HG02610 (cell line): Measurements from ENCODE around the gene MRPL46.
A peak's percentile ranks its signal among the peaks of the same experiment; 100 is the strongest.
"Not testable (repeated sequence)": the region's sequence is repeated elsewhere in the genome, so short reads cannot be mapped to it uniquely, and the experiment has no call there.

Source experiments
- ATAC-seq: cut with Tn5 transposase; IDR thresholded peaks from one replicate; pipeline ENCODE4 v1.9.1; 2021; ENCODE audit warnings: mild to moderate bottlenecking, moderate library complexity; ENCODE audit not compliant: unreplicated experiment

The MRPL46 gene

GRCh38 chr15:88479169-88479568, 12.0 kb upstream of the MRPL46 start:
- ATAC-seq: no peak

GRCh38 chr15:88477904-88478303, 10.7 kb upstream of the MRPL46 start:
- ATAC-seq: no peak

- ATAC-seq: no peak
Measured at GRCh38 chr15:88477126-88477525, 9.9 kb upstream of the MRPL46 start.

GRCh38 chr15:88476635-88477060, 9.5 kb upstream of the MRPL46 start:
- ATAC-seq: no peak

DNA sequence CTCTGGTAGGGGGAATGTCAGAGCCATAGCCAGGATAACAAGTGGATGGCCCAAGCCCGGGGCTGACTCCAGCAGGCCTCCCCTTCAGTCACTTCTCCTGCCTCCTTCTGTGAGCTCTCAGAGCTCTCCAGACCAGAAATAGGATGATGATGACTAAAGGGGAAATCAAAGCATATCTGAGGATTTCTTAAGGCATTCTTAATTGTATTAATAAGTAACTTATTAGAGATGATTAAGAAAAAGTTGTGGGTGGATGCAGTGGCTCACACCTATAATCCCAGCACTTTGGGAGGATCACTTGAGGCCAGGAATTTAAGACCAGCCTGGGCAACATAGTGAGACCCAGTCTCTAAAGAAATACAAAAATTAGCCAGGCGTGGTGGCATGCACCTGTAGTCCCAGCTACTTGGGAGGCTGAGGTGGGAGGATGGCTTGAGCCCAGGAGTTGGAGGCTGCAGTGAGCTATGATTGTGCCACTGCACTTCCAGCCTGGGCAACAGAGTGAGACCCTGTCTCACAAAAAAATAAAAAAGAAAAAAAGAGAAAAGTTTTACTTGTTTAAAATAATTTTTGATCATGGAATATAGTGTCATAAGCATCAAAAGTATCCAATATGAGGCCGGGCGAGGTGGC, 6.6 kb upstream of the MRPL46 start:
- not testable (repeated sequence) for ATAC-seq

GRCh38 chr15:88472225-88472624, 5.0 kb upstream of the MRPL46 start:
- peak; percentile 51 for ATAC-seq

GRCh38 chr15:88470625-88471372, 3.6 kb upstream of the MRPL46 start:
- no peak for ATAC-seq

GRCh38 chr15:88469321-88469720, 2.1 kb upstream of the MRPL46 start:
- no peak for ATAC-seq

DNA sequence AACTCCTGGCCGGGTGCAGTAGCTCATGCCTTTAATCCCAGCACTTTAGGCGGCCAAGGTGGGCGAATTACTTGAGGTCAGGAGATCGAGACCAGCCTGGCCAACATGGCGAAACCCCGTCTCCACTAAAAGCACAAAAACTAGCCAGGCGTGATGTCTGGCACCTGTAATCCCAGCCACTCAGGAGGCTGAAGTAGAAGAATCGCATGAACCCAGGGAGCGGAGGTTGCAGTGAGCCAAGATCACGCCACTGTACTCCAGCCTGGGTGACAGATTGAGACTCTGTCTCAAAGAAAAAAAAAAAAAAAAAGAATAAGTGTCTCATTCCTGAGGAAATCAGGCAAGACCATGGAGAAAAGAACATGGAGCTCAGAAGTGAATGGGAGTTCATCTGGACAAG, 1.5 kb upstream of the MRPL46 start:
- not testable (repeated sequence) for ATAC-seq

DNA sequence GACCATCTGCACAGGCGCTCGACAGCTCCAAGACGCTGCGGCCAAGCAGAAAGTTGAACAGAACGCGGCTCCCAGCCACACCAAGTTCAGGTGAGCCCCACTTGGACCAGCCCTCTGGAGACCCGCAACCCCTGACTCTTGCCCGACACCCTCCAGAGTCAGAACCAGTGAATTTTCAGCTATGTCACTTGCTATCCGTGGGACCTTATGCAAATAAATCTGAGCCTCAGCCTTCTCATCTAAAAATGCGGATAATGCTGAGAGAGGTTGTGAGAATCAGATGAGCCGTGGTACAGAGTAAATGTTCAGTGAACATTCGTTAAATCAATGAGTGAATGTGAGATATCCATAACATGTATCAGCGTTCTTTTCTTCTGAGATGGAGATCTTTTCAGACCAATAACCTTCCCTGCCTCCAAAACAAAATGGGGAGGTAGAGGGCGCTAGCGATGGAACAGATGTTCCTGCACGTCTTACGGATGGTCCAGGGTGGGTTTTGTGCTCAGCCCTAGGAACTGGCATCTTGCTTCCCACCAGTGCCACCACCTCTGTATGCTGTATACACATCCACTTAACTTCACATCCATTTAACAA, 844 bp upstream of the MRPL46 start:
- ATAC-seq: no peak

DNA sequence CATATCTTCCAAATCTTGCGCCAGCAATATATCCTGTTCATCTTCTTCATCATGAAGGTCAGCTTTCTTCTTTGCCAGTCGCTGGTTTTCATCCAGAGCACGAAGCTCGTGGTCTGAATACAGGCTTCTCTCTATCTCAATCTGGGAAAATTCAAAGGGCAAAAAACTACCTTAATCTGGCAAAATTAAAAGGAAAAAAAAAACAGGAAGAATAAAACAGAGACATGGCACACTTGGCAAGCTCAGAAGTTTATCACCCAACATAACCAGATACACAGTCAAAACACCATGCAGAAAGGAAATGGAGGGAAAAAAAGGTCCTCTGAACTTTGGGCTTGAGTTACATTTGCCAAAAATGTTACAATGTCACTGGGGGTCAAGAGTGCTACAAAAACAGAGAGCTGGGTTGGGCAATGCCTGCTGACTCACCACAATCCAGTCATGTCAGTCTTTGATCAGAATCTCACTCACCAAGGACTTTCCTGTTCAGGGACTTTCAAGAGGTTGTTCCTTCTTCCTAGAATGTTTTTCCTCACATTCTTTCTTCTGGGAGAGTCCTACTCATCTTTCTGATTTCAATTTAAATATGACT, 1.5 kb downstream of the MRPL46 start:
- ATAC-seq: no peak

DNA sequence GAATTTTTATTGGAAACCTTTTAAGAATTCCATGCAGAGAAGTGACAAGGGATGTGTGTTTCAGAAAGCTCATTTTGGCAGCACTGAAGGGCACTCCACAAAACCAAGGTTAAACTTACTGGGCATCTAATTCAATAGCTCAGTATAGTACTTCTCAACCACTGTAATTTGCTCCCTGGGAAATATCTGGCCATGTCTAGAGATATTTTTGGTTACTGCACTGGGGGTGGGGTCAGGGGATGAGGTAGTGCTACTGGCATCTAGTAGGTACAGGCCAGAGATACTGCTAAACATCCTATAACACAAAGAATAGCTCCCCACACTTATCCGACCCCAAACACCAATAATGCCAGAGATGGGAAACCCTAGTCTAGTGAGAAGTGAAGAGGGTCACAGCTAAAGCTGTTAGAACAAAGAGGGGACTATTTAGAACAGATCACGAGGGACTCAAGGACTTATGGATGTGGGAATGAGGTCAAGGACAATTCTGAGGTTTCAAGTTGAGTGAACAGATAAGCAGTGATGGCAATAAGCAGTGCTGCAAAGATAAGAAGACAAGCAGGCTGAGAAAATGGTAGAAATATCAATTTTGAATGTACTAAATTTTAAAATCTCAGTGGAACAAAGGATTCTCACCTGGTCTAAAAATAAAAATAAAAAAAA, 3.2 kb downstream of the MRPL46 start:
- ATAC-seq: no peak

DNA sequence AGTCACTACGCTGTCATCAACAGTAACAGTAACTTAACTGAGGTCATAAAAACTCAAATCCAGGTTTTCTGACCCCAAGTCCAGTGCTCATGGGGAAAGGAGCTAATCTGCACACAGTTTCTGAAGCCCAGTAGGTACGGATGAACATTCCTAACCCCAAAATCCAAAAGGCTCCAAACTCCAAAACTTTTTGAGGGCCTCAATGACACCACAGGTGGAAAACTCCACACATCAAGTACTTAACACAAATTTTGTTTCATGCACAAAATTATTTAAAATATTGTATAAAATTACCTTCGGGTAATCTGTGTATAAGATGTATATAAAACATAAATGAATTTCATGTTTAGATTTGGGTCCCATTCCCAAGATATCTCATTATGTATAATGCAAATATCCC, 10.5 kb downstream of the MRPL46 start:
- ATAC-seq: no peak

GRCh38 chr15:88454867-88455810, 12.0 kb downstream of the MRPL46 start:
- peak; percentile 85 for ATAC-seq

DNA sequence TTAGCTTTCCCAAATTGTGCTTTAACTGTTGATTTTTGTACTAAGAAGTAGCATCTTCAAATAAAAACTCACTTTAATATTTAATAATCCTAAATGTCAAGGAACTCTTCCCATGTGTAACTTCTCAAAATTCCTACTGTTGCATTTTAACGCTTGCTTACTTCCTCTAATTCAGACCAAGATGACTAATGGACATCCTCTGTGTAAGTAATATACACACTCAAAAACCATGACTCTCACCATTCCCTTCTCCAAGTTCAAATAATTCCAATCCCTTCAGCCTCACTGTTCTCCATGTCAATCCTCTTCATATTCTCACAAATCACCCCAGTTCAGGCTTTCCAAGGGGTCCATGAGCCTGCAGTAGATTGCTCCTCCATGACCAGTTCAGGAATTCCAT, 13.0 kb downstream of the MRPL46 start:
- ATAC-seq: no peak

DNA sequence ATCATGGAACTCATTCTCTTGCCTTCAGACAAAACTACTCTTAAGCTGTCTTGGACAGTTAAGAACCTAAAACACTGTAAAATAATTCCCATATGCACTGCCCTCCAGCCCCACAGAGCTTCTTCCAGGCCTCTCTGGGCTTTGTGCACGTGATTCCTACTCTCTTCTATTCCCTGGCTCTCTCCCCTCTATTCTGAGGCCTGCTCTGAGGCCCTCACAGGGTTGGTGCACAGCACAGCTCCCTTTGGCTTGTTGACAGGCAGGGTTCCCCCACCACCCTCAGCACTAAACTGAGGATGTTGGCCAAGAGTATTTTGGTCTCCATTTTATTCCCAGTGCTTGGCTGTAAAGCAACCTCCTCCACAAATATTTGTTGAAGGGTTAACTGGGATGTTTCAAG, 13.5 kb downstream of the MRPL46 start:
- ATAC-seq: no peak

- ATAC-seq: peak; percentile 47
Measured at GRCh38 chr15:88450125-88450798, 16.9 kb downstream of the MRPL46 start.

DNA sequence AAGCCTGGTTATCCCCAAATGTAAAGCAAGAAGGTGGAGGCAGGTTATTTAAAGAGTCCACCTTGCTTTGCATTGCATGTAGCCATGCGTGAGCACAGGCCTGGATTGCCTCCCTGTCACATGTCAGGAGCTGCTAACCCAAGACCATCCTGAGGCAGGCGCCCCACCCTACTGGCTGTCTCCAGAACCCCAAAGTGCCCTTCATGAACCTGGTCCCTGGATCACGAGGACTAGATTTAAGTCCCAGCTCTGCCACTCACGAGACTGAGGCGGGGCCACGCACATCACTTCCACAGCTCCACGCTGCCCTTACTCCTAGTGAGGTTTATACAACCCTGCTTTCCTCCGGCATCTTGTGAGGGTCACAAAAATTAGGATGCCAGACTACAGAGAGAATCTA, 17.6 kb downstream of the MRPL46 start:
- no peak for ATAC-seq

- no peak for ATAC-seq
Measured at GRCh38 chr15:88448991-88449461, 18.2 kb downstream of the MRPL46 start.
